Measurements from ENCODE around the gene ALPI. TPM values are rescaled to one million over a fixed set of nuclear protein-coding genes. Genes with fewer than 3 reads are reported as not detected.

Gene ALPI
- not detected in 2 replicates for total RNA-seq

GRCh38 chr2:232455426-232456255 is at the start of gene ALPI:
TSS of gene ALPI (plus strand) at chr2:232456153. CDS start at chr2:232456200, 47 bp downstream.

GRCh38 chr2:232406556-232407310 is 49.2 kb upstream of the ALPI start, which contains the start of gene ALPG:
TSS of gene ALPG (plus strand) at chr2:232406844. CDS start at chr2:232406895, 51 bp downstream.

GRCh38 chr2:232487385-232488096 is 31.6 kb downstream of the ALPI start, which contains the start of gene ECEL1:
TSS of gene ECEL1 (minus strand) at chr2:232487834. CDS start at chr2:232486653, 1,181 bp downstream.

Other genes starting within 250 kb of the ALPI start
- not detected in 2 replicates for gene ALPP, start 77.4 kb upstream of the ALPI start, total RNA-seq
- gene ALPG, start 49.3 kb upstream of the ALPI start, total RNA-seq, result not detected in 2 replicates
- not detected in 2 replicates for gene ECEL1, start 31.7 kb downstream of the ALPI start, total RNA-seq
- not detected in 2 replicates for gene PRSS56, start 64.2 kb downstream of the ALPI start, total RNA-seq
- gene CHRND, start 70.0 kb downstream of the ALPI start, total RNA-seq, result not detected in 2 replicates
- gene CHRNG, start 83.5 kb downstream of the ALPI start, total RNA-seq, result not detected in 2 replicates
- 1.6 and 2.0 TPM in 2 replicates for gene TIGD1, start 94.4 kb downstream of the ALPI start, total RNA-seq
- gene EIF4E2, start 94.5 kb downstream of the ALPI start, total RNA-seq, result 144 and 162 TPM in 2 replicates
- gene EFHD1, start 177.5 kb downstream of the ALPI start, total RNA-seq, result not detected in 2 replicates
- gene GIGYF2, start 241.2 kb downstream of the ALPI start, total RNA-seq, result 36.1 and 54.9 TPM in 2 replicates

Measured in epithelial cell of umbilical artery (primary cell).